BLaER1 (cell line): Measurements from ENCODE around the gene BAD.

Experiments used
- H3K27ac ChIP-seq: shearing (Covaris generic); formaldehyde crosslinking; 2 replicates; pipeline ENCODE4 v1.8.1; 2022
- H3K27me3 ChIP-seq: shearing (Covaris generic); formaldehyde crosslinking; 2 replicates; pipeline ENCODE4 v1.8.1; 2022
- H3K36me3 ChIP-seq: shearing (Covaris generic); formaldehyde crosslinking; 2 replicates; pipeline ENCODE4 v1.8.1; 2022
- H3K4me1 ChIP-seq: shearing (Covaris generic); formaldehyde crosslinking; 2 replicates; pipeline ENCODE4 v1.8.1; 2022
- H3K4me2 ChIP-seq: shearing (Covaris generic); formaldehyde crosslinking; 2 replicates; pipeline ENCODE4 v1.8.1; 2022
- H3K4me3 ChIP-seq: shearing (Covaris generic); formaldehyde crosslinking; 2 replicates; pipeline ENCODE4 v1.8.1; 2022
- H3K9ac ChIP-seq: shearing (Covaris generic); formaldehyde crosslinking; 2 replicates; pipeline ENCODE4 v1.8.1; 2022
- H3K9me3 ChIP-seq: shearing (Covaris generic); formaldehyde crosslinking; 2 replicates; pipeline ENCODE4 v1.8.1; 2022
- H4K20me1 ChIP-seq: shearing (Covaris generic); formaldehyde crosslinking; 2 replicates; pipeline ENCODE4 v1.8.1; 2022
- Cebpa-rat ChIP-seq: shearing (Covaris generic); IDR thresholded peaks from 2 replicates; pipeline ENCODE4 v1.8.1; 2022

BAD gene

DNA sequence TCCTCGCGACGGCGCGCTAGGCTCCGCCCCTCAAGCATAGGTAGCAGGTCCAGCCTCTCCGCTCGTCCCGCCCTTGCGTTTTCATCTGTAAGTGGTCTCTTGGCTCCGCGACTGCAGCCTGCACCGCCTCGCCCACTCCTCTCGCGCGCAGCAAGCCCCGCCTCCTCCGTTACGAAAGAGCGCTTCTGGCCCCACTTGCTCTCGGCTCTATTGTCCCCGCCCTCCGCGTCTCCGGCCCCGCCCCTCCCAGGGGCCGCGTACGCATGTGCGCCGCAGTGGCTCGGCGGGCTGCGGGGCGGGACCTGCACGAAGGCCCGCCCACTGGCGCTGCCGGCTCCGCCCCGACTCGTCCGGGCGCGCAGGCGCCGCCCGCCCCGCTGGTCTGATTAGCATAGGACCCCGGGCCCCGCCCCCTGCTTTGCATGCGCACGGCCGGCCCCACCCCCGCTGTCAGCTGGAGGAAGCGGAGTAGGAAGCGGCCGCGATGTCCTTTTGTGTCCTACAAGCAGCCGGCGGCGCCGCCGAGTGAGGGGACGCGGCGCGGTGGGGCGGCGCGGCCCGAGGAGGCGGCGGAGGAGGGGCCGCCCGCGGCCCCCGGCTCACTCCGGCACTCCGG is 20.7 kb upstream of the BAD start, which contains the start of gene ESRRA:
Gene ESRRA, plus strand, starts transcription at position 450 of the 616 bp plus-strand sequence. CDS start 1,656 bp downstream, outside the sequence.
- Histone ChIP-seq H3K36me3 (peaks cover 14% of the 10 kb centered on the region), H3K4me1 (peaks cover 37% of the 10 kb centered on the region), H3K9ac (peak within 1 kb of the TSS; percentile 88), H3K27me3 (peaks cover 19% of the 10 kb centered on the region), H3K9me3 (no peaks in the 10 kb centered on the region), H3K4me2 (peak within 1 kb of the TSS; percentile 99), H3K27ac (peak within 1 kb of the TSS; percentile 87), H4K20me1 (peaks cover 28% of the 10 kb centered on the region), H3K4me3 (peak within 1 kb of the TSS; percentile 86)
- TF ChIP-seq Cebpa-rat = no peak

DNA sequence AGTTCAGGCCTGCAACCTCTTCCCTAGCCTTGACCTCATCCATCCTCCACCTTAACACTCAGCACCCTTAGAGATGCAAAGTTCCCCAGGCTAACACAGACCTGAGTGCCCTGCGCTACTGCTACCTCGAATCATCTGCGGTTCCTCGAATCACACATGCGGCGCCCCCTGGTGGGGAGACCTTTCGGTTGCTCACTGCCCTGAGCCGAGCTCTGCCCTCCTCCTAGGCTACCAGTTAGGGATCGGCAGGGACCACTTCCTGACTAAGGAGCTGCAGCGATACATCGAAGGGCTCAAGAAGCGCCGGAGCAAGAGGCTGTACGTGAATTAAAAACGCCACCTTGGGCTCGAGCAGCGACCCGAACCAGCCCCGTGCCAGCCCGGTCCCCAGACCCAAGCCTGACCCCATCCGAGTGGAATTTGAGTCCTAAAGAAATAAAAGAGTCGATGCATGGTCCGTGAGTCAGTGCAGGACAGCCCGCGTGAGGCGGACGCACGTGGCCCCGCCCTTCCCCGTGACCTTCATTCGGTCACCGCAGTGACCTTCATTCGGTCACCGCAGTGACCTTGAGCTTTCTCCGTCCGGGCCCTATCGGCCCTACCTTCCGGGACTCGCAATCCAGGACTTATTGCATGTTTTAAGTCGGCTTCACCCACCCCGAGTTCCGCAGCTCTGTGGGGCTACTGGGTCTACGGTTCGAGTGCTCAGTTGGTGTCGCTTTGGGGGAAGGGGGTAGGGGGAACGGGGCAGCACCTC is 20.0 kb upstream of the BAD start:
- Histone ChIP-seq H3K4me3 (peak overlapping the region; percentile 86), H4K20me1 (peaks cover 33% of the 10 kb centered on the region), H3K4me1 (peaks cover 44% of the 10 kb centered on the region), H3K9me3 (no peaks in the 10 kb centered on the region), H3K4me2 (peak overlapping the region; percentile 97), H3K9ac (peak overlapping the region; percentile 84), H3K27me3 (peaks cover 26% of the 10 kb centered on the region), H3K36me3 (peaks cover 14% of the 10 kb centered on the region), H3K27ac (peak overlapping the region; percentile 87)
- TF ChIP-seq Cebpa-rat = no peak

DNA sequence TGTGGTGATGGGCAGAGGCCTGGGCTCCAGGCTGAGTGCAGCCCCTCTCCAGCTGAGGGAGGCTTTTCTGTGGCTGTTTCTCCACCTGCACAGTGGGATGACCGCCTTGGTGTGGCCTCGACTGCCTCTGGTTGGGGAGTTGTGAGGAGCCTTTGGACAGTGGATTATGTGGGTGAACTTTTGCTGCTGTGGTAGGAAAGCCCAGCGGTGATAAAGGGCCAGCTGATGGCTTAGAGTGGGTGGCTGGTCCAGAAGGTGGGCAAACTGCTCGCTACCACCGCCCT is 19.5 kb upstream of the BAD start:
- Histone ChIP-seq H3K27me3 (peaks cover 31% of the 10 kb centered on the region), H3K36me3 (peaks cover 14% of the 10 kb centered on the region), H3K9ac (no peak overlapping the region), H3K27ac (no peak overlapping the region), H3K4me1 (peaks cover 49% of the 10 kb centered on the region), H3K4me2 (peak overlapping the region; percentile 97), H3K4me3 (peak overlapping the region; percentile 86), H3K9me3 (no peaks in the 10 kb centered on the region), H4K20me1 (peaks cover 38% of the 10 kb centered on the region)
- no peak for TF ChIP-seq Cebpa-rat

DNA sequence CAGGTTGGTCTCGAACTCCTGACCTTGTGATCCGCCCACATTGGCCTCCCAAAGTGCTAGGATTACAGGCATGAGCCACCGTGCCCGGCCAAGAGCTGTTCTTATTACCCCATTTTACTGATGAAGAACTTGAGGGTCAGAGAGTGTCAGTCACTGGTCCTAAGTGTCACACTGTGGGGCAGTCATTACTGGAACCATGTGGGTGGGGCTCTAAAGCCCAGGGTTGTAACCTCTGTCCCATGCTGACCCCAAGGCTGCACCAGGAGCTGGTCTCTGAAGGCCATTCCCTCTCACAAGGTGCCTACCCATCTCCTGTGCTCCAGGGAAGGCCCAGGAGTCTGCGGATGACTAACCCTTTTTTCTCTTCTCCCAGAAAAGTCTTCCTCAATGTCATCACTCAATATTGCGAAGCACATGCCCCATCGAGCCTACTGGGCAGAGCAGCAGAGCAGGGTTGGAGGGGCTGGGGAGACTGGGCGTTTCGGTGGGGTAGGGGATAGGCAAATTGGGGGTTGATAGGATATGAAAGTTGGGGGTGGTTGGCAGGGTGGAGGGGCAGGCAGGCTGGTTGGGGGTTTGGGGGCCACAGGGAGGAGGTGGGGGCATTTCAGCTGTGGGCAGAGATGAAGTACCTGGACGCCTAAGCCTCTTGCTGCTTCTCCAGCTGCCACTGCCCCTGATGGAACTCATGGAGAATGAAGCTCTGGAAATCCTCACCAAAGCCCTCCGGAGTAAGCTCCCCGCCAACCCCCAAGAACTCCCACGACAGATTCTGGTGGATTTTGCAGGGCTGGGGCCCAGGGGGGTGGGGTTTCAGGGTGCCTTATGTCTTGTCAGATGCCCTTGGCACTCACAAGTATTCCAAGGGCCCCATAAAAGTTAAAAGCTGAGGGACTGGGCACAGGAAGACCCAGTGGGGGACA is 18.9 kb upstream of the BAD start:
- H3K27me3 ChIP-seq = peaks cover 37% of the 10 kb centered on the region
- H3K27ac ChIP-seq = no peak overlapping the region
- H4K20me1 ChIP-seq = peaks cover 43% of the 10 kb centered on the region
- H3K9ac ChIP-seq = no peak overlapping the region
- no peak for TF ChIP-seq Cebpa-rat
- H3K4me2 ChIP-seq = peak overlapping the region; percentile 97
- H3K4me1 ChIP-seq = peaks cover 49% of the 10 kb centered on the region
- H3K9me3 ChIP-seq = no peaks in the 10 kb centered on the region
- peaks cover 14% of the 10 kb centered on the region for H3K36me3 ChIP-seq
- peak overlapping the region; percentile 86; the same call in 1 of the 2 replicates for H3K4me3 ChIP-seq

DNA sequence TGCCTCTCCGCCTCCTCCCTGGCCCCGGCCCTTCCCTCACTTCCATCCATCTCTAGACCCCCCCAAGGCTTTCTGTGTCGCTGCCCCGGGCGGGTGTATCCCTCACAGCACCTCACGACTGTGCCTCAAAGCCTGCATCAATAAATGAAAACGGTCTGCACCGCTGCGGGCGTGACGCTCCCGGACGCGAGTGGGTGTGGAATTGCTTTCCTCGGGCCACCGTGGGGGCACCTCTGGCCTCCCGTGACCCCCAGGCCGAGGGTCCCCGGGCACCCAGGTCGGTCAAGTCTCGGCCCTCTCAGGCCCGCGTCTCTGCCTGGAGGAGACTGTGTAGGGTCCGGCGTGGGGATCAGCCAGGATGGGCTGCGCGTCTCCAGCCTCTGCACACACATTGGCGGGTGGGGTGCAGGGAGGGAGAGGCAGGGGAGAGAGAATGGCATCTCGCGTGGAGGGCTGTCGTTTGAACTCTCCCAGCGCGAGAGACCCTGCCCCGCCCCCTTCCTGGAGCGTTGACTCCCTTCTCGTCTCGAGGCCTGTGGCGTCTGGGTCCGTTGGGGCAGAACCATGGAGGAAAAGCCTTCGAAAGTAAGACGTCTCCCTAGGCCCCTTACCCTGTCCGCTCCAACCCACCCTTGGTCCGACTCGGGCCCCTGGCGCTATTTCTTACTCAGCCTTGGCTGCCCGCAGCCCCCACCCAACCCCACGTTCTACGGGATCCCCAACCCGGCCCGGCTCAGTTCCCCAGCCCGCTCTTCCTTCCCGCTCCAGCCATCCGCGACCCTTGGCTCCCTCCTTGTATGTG is 15.6 kb upstream of the BAD start, which contains the start of gene CATSPERZ:
Gene CATSPERZ, plus strand, starts transcription at position 512 of the 802 bp plus-strand sequence. Its CDS starts 53 bp downstream, at position 565.
- H3K9ac ChIP-seq = no peak within 1 kb of the TSS
- H3K36me3 ChIP-seq = no peaks in the 10 kb centered on the region
- peak within 1 kb of the TSS; percentile 94 for H3K4me2 ChIP-seq
- H4K20me1 ChIP-seq = peaks cover 53% of the 10 kb centered on the region
- peak within 1 kb of the TSS; percentile 59 for H3K4me3 ChIP-seq
- H3K4me1 ChIP-seq = peaks cover 32% of the 10 kb centered on the region
- TF ChIP-seq Cebpa-rat = no peak
- H3K27ac ChIP-seq = no peak within 1 kb of the TSS
- H3K9me3 ChIP-seq = no peaks in the 10 kb centered on the region
- H3K27me3 ChIP-seq = peaks cover 70% of the 10 kb centered on the region

DNA sequence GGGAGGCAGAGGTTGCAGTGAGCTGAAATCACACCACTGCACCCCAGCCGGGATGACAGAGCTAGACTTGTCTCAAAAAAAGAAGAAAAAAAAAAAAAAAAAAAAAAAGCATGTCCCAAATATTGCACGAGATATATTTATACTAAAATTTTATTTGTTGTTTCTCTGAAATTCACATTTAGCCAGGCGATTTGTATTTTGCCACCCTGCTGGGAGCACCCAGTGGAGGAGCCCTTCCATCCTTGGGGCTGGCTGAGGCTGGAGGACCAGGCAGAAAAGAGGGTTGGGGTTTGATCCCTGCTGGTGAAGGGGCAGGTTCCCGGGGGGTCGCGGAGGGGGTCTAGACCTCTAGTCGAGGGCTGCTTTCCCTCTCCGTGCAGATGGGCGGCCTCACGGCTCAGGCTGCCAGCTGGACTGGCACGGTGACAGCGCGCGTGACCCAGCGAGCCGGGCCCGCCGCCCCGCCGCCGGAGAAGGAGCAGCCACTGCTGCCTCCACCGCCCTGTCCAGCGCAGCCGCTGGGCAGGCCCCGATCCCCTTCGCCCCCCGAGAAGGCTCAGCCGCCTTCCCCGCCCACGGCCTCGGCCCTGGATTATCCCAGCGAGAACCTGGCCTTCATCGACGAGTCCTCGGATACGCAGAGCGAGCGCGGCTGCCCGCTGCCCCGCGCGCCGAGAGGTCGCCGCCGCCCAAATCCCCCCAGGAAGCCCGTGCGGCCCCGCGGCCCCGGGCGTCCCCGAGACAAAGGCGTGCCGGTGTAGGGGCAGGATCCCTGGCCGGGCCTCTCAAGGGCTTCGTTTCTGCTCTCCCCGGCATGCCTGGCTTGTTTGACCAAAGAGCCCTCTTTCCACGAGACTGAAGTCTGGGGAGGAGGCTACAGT is 14.7 kb upstream of the BAD start:
- peaks cover 31% of the 10 kb centered on the region for H3K4me1 ChIP-seq
- peak overlapping the region; percentile 94 for H3K4me2 ChIP-seq
- no peaks in the 10 kb centered on the region for H3K9me3 ChIP-seq
- TF ChIP-seq Cebpa-rat = no peak
- peaks cover 79% of the 10 kb centered on the region for H3K27me3 ChIP-seq
- H3K36me3 ChIP-seq = no peaks in the 10 kb centered on the region
- H4K20me1 ChIP-seq = peaks cover 53% of the 10 kb centered on the region
- H3K9ac ChIP-seq = no peak overlapping the region
- H3K4me3 ChIP-seq = peak overlapping the region; percentile 59
- no peak overlapping the region for H3K27ac ChIP-seq

DNA sequence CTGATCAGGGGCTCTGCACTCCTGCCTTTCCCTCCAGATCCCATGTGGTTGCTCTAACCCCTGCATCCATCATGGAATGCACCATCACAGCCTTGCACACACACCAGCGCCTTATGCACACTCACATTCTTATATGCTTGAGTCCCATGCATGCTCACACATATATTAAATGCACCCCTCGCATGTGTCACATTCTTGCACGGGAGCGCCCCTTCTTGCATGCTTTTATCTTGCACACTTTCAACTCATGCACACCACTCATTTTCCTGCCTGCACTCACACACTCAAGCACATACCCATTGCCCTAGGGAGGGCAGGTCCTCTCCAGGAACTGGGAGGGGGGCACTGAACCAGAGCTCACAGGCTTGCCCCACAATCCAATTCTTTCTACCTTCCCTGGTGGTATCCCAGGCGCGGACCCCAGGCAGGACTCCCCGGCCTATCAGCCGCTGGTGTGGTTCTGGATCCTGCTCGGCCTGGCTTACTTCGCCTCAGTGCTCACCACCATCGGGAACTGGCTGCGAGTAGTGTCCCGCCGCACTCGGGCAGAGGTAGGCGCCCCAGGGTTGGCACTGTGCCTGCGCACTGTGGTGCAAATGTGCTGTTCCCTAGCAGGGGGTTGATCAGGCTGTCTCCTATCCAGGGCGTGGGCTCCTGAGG is 13.4 kb upstream of the BAD start:
- no peak for TF ChIP-seq Cebpa-rat
- peaks cover 25% of the 10 kb centered on the region for H3K4me1 ChIP-seq
- no peak overlapping the region for H3K27ac ChIP-seq
- H4K20me1 ChIP-seq = peaks cover 60% of the 10 kb centered on the region
- peaks cover 92% of the 10 kb centered on the region for H3K27me3 ChIP-seq
- H3K9me3 ChIP-seq = no peaks in the 10 kb centered on the region
- H3K4me2 ChIP-seq = no peak overlapping the region
- no peak overlapping the region for H3K4me3 ChIP-seq
- H3K36me3 ChIP-seq = no peaks in the 10 kb centered on the region
- no peak overlapping the region for H3K9ac ChIP-seq
